ENCODE measurements around the gene KIF5A. TPM values are rescaled to one million over a fixed set of nuclear protein-coding genes. Genes with fewer than 3 reads are reported as not detected.

Gene KIF5A
- total and polyA plus RNA-seq, 2 donors (not counting 3 experiments of a cell fraction or from before 2014, with no cell fraction given), result 0.07 to 0.35 TPM

GRCh38 chr12:57519796-57520052 lies 30.1 kb upstream of the KIF5A start:
- CTCF ChIA-PET, result no interaction called here

More at GRCh38 chr12:57519796-57520052, 30.1 kb upstream of the KIF5A start:
- Histone ChIP-seq H3K9ac (replicated peaks; ENCODE audit: extremely low read depth, insufficient read depth, low read length) (peak overlapping the region; percentile 92), H3K27me3 (ENCODE audit: control insufficient read depth in 2 of 2, insufficient read depth in 2 of 2, low read length in 2 of 2) (no peaks in the 10 kb centered on the region), H3K9me3 (replicated peaks; ENCODE audit: control insufficient read depth, insufficient read depth, low read length) (no peaks in the 10 kb centered on the region), H3K4me2 (ENCODE audit: insufficient read depth, low read length) (peak overlapping the region; percentile 64), H4K20me1 (replicated peaks; ENCODE audit: control insufficient read depth, extremely low read depth, insufficient read depth, low read length) (no peaks in the 10 kb centered on the region), H2AFZ (ENCODE audit: low read depth, low read length) (no peak overlapping the region), H3K4me3 (replicated peaks in 1 of 3; ENCODE audit: insufficient read depth in 1 of 3, low read depth in 1 of 3, low read length in 3 of 3) (peak overlapping the region; percentile 7 to 89 (median 67)), H3K79me2 (ENCODE audit: control insufficient read depth, insufficient read depth, low read length) (peaks cover 40% of the 10 kb centered on the region), H3K27ac (ENCODE audit: insufficient read depth, low read depth, low read length) (peak overlapping the region; percentile 83), H3K4me1 (ENCODE audit: control insufficient read depth, extremely low read depth, insufficient read depth, low read length) (peaks cover 48% of the 10 kb centered on the region), H3K36me3 (ENCODE audit: control insufficient read depth in 2 of 2, extremely low read depth in 1 of 2, insufficient read depth in 2 of 2, low read length in 2 of 2) (peaks cover 20 to 27% of the 10 kb centered on the region in 2 experiments), H3K9me1 (replicated peaks; ENCODE audit: control insufficient read depth, extremely low read depth, insufficient read depth, low read length) (no peaks in the 10 kb centered on the region)
- FAIRE-seq (no peak), DNase-seq (ENCODE audit: low read depth, low spot score) (no peak)
- intact Hi-C loops (cut with micrococcal nuclease) (loop anchor here (1.0 to 5.0 kb wide), 2 partner anchors 28 to 32 kb away; partner anchors contain the start of genes DCTN2 and MARS1), dilution Hi-C loops (cut with MboI; ENCODE audit: extremely low pct_ligation_motif_present, low sequenced_read_pairs) (no loop called here)
- POLR2A ChIA-PET, result interaction anchor here (1.4 to 1.5 kb wide), 2 partner anchors 15 to 24 kb away, joined by 3 read pairs; no protein-coding TSS in a partner anchor
- no peak for TF ChIP-seq EZH2 (IDR thresholded peaks at IDR 0.05; ENCODE audit: borderline replicate concordance, low read depth, low read length, severe bottlenecking)
- no peak for TF ChIP-seq MAX (IDR thresholded peaks at IDR 0.05; ENCODE audit: insufficient read depth, insufficient read length)
- TF ChIP-seq CTCF (IDR thresholded peaks at IDR 0.05; ENCODE audit: extremely low read depth in 1 of 2, insufficient read depth in 1 of 2, low read depth in 1 of 2, low read length in 2 of 2), result no peak
- TF ChIP-seq FOS (IDR thresholded peaks at IDR 0.05; ENCODE audit: borderline replicate concordance, insufficient read depth, low read length), result no peak
- no peak for TF ChIP-seq POLR2A (IDR thresholded peaks at IDR 0.05; ENCODE audit: low read depth, low read length)
- no peak for TF ChIP-seq GATA2 (IDR thresholded peaks at IDR 0.05; ENCODE audit: insufficient read depth, insufficient read length, low read depth, low read length)
- no peak for TF ChIP-seq MYC (IDR thresholded peaks at IDR 0.05; ENCODE audit: low read depth, low read length)
- no peak for TF ChIP-seq POLR2AphosphoS5 (IDR thresholded peaks at IDR 0.05; ENCODE audit: insufficient read depth, low read depth, low read length)
- TF ChIP-seq JUN (IDR thresholded peaks at IDR 0.05; ENCODE audit: borderline replicate concordance, insufficient read depth, insufficient read length, low read depth), result no peak
- no TSS peak for BruUV-seq (replicated peaks)

Data from endothelial cell of umbilical vein (primary cell).